Measurements from ENCODE around the gene GGTLC1. TPM values are rescaled to one million over a fixed set of nuclear protein-coding genes. Genes with fewer than 3 reads are reported as not detected.

GGTLC1 gene
- not detected for total RNA-seq

DNA sequence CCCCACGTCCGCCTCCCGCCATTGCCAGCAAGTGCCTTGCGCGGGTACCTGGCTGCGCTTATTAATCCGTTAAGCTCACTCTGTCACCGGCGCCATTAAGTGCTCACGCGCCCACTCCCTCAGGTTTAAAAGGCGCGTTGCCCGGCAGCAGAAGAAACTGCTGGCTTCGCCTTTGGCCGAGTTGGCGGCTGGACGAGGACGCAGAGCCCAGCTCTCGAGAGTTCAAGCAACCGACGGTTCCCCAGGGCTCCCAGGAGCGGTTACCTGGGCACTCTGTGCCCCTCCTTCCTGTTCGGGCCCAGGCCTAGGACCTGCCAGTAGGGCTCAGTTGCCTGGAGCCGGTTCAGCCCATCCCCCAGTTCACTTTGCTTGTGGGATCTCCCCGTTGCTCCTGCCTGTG, at the start of gene GGTLC1:
Gene GGTLC1, minus strand, starts transcription at position 219 of the 400 bp plus-strand sequence. CDS start 2,168 bp downstream, outside the sequence.
- no peak for DNase-seq
- no peaks in the 10 kb centered on the region for H3K36me3 Mint-ChIP-seq (ENCODE audit: low read depth)

DNA sequence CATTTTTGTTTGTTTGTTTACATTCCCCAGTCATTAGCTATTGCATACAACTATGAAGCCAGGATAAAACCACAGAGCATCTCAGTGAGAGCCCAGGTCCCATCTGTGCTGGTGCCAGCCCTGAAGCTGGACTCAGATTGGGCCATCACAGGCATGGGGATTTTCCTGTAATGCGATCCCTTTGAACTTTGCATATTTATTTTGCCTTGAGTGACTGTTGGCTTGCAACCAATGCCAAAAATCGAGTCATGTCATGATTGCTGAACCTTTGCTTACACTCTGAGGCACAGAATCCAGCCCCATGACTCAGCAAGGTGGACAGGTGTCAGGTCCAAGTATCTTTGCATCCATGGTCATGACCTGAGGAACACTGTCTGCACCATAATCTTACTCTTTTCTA, 46.2 kb upstream of the GGTLC1 start:
- Mint-ChIP-seq H3K4me1 (ENCODE audit: low read depth) (peaks cover 66% of the 10 kb centered on the region), H3K9me3 (ENCODE audit: insufficient read depth) (no peaks in the 10 kb centered on the region), H3K36me3 (ENCODE audit: low read depth) (peaks cover 18% of the 10 kb centered on the region), H3K27me3 (ENCODE audit: low read depth) (no peaks in the 10 kb centered on the region), H3K4me3 (no peak overlapping the region), H3K27ac (peak overlapping the region; percentile 11)
- no peak for ATAC-seq
- ChIA-PET POLR2A (interaction anchor here (1.2 kb wide), 1 partner anchor 7 kb away, joined by 4 read pairs; no protein-coding TSS in a partner anchor), CTCF (interaction anchor here (0.9 kb wide), 1 partner anchor 9 kb away, joined by 4 read pairs; no protein-coding TSS in a partner anchor)
- DNase-seq = no peak

More for the DNA sequence above, at the start of gene GGTLC1:
- no peaks in the 10 kb centered on the region for H3K9me3 Mint-ChIP-seq (ENCODE audit: insufficient read depth)
- POLR2A ChIA-PET = no interaction called here
- CTCF ChIA-PET = no interaction called here
- no peaks in the 10 kb centered on the region for H3K27me3 Mint-ChIP-seq (ENCODE audit: low read depth)
- H3K4me1 Mint-ChIP-seq (ENCODE audit: low read depth) = no peaks in the 10 kb centered on the region
- ATAC-seq = no peak
- H3K27ac Mint-ChIP-seq = no peak within 1 kb of the TSS
- H3K4me3 Mint-ChIP-seq = no peak within 1 kb of the TSS

DNA sequence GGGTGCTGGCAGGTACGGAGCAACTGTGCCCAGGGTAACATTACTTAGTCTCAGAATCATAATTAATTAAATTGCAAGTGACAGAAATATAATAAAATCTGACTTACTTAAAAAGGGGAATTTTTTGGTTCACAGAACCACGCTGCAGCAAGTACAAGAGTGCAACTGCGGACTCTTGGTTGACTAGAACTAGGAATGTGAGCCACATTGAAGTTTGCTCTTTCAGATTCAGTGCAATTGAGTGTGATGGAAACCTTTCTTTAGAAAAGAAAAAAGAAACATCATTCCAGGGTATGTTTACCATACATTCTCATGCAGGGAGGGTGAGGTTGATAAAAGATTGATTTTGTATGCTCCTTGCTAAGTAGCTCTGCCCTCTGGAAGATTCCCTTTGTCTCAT, 45.0 kb upstream of the GGTLC1 start:
- POLR2A ChIA-PET = no interaction called here
- H3K9me3 Mint-ChIP-seq (ENCODE audit: insufficient read depth) = no peaks in the 10 kb centered on the region
- H3K36me3 Mint-ChIP-seq (ENCODE audit: low read depth) = peaks cover 18% of the 10 kb centered on the region
- ATAC-seq = peak; percentile 9
- peak overlapping the region; percentile 24 for H3K4me3 Mint-ChIP-seq
- no peak for DNase-seq
- no peaks in the 10 kb centered on the region for H3K27me3 Mint-ChIP-seq (ENCODE audit: low read depth)
- H3K27ac Mint-ChIP-seq = peak overlapping the region; percentile 79
- H3K4me1 Mint-ChIP-seq (ENCODE audit: low read depth) = peaks cover 67% of the 10 kb centered on the region
- CTCF ChIA-PET = no interaction called here

DNA sequence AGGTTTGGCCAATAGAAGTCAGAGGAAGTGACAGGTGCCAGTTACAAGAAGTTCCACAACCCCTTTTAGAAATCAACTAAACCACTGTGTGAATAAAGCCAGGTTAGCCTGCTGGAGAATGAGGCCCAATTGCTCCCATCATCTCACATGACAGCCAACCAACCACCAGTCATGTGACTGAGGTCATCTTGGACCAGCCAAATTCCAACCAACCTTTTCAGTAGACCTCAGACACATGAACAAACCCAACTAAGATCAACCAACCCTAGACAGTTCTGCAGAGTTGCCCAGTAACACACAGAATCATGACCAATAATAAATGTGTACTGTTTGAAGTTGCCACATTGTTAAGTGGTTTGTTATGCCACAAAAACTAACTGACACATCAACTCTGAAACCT, 44.6 kb upstream of the GGTLC1 start:
- CTCF ChIA-PET = interaction anchor here (0.9 to 2.5 kb wide), 3 partner anchors 12 to 69 kb away, joined by 3 to 14 read pairs (median 3); no protein-coding TSS in a partner anchor
- Mint-ChIP-seq H3K27me3 (ENCODE audit: low read depth) (no peaks in the 10 kb centered on the region), H3K9me3 (ENCODE audit: insufficient read depth) (no peaks in the 10 kb centered on the region), H3K27ac (peak overlapping the region; percentile 79), H3K36me3 (ENCODE audit: low read depth) (peaks cover 18% of the 10 kb centered on the region), H3K4me1 (ENCODE audit: low read depth) (peaks cover 64% of the 10 kb centered on the region), H3K4me3 (peak overlapping the region; percentile 24)
- ATAC-seq = peak; percentile 82
- POLR2A ChIA-PET = no interaction called here
- DNase-seq = peak; percentile 70

DNA sequence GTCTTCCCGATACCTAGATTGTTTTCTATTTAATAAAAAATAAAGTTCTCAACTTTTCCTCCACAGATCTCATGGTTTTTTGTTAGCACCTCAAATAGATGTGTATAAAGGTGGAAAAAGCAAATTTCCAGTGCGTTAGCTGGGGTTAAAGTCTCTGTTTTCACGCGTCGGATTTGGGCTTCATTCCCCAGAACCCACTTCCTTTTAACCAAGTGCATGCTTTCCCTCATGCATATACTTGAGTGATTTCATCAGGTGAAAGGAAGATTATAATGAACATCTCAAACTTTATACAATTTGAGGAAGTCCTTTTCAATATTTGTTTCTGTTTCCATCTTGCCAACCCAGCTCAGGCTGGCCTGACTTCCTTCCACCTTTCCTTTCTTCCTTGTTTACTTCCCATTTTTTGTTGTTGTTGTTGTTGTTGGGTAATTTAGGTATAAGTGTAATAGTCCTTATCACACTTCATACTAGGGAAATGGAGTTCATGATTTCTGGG, 43.9 kb upstream of the GGTLC1 start:
- POLR2A ChIA-PET = no interaction called here
- Mint-ChIP-seq H3K4me3 (peak overlapping the region; percentile 23), H3K9me3 (ENCODE audit: insufficient read depth) (no peaks in the 10 kb centered on the region), H3K4me1 (ENCODE audit: low read depth) (peaks cover 66% of the 10 kb centered on the region), H3K27ac (peak overlapping the region; percentile 79), H3K27me3 (ENCODE audit: low read depth) (no peaks in the 10 kb centered on the region), H3K36me3 (ENCODE audit: low read depth) (peaks cover 18% of the 10 kb centered on the region)
- CTCF ChIA-PET = interaction anchor here (0.9 to 2.5 kb wide), 3 partner anchors 13 to 69 kb away, joined by 3 to 14 read pairs (median 3); no protein-coding TSS in a partner anchor
- DNase-seq (no peak), ATAC-seq (no peak)

DNA sequence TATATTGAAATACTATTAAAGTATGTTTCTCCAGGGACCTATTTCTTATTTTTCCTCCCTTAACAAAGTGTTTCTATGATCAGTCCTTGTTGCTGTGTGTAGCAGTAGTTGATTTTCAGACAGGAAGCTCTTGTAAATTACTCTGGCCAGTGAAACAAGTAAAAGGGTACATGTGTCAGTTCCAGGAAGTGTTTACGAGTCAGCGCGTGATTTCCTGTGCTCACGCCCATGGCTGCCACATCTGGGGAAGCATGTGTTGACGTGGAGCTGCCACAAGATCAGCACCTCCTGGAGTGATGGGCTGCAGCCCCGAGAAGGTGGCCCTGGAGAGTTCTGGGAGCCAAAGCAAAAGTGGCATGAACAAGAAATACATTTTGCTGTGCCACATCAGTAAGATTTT, 38.6 kb upstream of the GGTLC1 start:
- CTCF ChIA-PET = interaction anchor here (0.9 to 2.4 kb wide), 11 partner anchors 10 to 75 kb away, joined by 3 to 10 read pairs (median 4); no protein-coding TSS in a partner anchor
- H3K27me3 Mint-ChIP-seq (ENCODE audit: low read depth) = no peaks in the 10 kb centered on the region
- H3K4me1 Mint-ChIP-seq (ENCODE audit: low read depth) = peaks cover 61% of the 10 kb centered on the region
- ATAC-seq = peak; percentile 96
- peaks cover 17% of the 10 kb centered on the region for H3K36me3 Mint-ChIP-seq (ENCODE audit: low read depth)
- peak overlapping the region; percentile 94 for H3K27ac Mint-ChIP-seq
- POLR2A ChIA-PET = interaction anchor here (0.8 to 1.8 kb wide), 12 partner anchors 8 to 73 kb away, joined by 3 to 7 read pairs (median 4); no protein-coding TSS in a partner anchor
- no peaks in the 10 kb centered on the region for H3K9me3 Mint-ChIP-seq (ENCODE audit: insufficient read depth)
- peak; percentile 90 for DNase-seq
- H3K4me3 Mint-ChIP-seq = peak overlapping the region; percentile 36

DNA sequence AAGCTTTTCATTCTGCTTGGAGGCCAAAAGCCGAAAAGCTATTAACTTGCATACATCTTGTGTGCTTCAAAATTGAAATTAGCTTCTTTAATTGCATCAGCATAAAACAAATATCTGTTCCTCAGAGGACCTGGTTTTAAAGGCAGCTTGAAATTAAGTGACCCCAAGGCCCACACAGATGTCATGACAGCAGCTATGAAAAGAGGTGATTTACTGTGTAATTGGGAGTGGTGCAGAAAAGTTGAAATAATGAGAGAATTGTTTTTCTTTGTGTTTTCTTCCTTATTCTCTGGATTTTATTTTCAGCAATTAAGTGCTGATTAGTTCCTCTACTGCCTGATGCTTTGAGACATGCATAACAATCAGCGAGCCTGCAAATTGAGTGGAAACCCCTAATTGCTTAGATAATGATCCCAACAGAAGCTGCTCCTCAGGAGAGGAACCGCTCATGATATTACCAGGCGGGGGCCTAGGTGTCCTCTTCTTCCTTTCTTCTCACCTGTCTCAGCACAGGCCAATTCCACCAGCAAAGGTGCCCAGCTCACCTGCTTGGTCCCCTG, 34.1 kb upstream of the GGTLC1 start:
- Mint-ChIP-seq H3K27me3 (ENCODE audit: low read depth) (peaks cover 6% of the 10 kb centered on the region), H3K9me3 (ENCODE audit: insufficient read depth) (no peaks in the 10 kb centered on the region), H3K27ac (no peak overlapping the region), H3K36me3 (ENCODE audit: low read depth) (peaks cover 11% of the 10 kb centered on the region), H3K4me3 (no peak overlapping the region), H3K4me1 (ENCODE audit: low read depth) (peaks cover 27% of the 10 kb centered on the region)
- DNase-seq = no peak
- ChIA-PET CTCF (interaction anchor here (0.9 to 1.6 kb wide), 2 partner anchors 15 to 26 kb away, joined by 3 read pairs; no protein-coding TSS in a partner anchor), POLR2A (no interaction called here)
- no peak for ATAC-seq

DNA sequence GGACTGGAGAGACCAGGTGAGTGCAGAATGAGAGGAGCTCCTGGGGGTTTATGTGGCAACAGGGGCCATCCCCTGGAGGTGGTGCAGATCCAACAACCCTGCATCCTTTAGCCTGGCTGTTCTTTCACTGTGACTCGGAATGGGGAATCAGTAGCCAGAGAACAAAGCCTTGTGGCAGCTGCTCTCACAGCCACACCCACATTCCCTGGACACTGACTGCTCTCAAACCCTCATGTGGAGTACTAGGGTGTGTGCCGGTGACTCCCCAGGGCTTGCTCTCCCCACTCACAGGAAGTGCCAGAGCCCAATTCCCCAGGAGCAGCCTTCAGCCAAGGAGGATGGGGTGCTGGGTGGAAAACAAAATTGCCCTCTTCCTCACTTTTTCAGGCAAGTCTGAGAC, 30.2 kb upstream of the GGTLC1 start:
- Mint-ChIP-seq H3K4me3 (no peak overlapping the region), H3K9me3 (ENCODE audit: insufficient read depth) (no peaks in the 10 kb centered on the region), H3K27me3 (ENCODE audit: low read depth) (peaks cover 22% of the 10 kb centered on the region), H3K27ac (no peak overlapping the region), H3K4me1 (ENCODE audit: low read depth) (peaks cover 2% of the 10 kb centered on the region), H3K36me3 (ENCODE audit: low read depth) (no peaks in the 10 kb centered on the region)
- ATAC-seq (no peak), DNase-seq (no peak)
- POLR2A ChIA-PET = no interaction called here
- CTCF ChIA-PET = no interaction called here

DNA sequence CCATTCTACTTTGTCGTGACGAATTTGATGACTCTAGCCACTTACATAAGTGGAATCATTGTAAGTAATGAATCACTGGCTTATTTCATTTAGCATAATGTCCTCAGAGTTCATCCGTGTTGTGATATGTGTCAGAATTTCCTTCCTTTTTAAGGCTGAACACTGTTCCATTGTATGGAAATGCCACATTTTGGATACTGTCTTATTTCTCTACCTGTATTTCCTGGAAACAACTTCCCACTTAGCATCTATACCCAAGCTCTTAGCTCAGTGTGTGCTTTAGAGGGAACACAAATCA, 28.8 kb upstream of the GGTLC1 start:
- Mint-ChIP-seq H3K27ac (no peak overlapping the region), H3K9me3 (ENCODE audit: insufficient read depth) (no peaks in the 10 kb centered on the region), H3K4me1 (ENCODE audit: low read depth) (peaks cover 5% of the 10 kb centered on the region), H3K36me3 (ENCODE audit: low read depth) (no peaks in the 10 kb centered on the region), H3K27me3 (ENCODE audit: low read depth) (peaks cover 22% of the 10 kb centered on the region), H3K4me3 (no peak overlapping the region)
- DNase-seq = no peak
- CTCF ChIA-PET = no interaction called here
- POLR2A ChIA-PET = interaction anchor here (1.1 kb wide), 1 partner anchor 10 kb away, joined by 5 read pairs; no protein-coding TSS in a partner anchor
- ATAC-seq = no peak

DNA sequence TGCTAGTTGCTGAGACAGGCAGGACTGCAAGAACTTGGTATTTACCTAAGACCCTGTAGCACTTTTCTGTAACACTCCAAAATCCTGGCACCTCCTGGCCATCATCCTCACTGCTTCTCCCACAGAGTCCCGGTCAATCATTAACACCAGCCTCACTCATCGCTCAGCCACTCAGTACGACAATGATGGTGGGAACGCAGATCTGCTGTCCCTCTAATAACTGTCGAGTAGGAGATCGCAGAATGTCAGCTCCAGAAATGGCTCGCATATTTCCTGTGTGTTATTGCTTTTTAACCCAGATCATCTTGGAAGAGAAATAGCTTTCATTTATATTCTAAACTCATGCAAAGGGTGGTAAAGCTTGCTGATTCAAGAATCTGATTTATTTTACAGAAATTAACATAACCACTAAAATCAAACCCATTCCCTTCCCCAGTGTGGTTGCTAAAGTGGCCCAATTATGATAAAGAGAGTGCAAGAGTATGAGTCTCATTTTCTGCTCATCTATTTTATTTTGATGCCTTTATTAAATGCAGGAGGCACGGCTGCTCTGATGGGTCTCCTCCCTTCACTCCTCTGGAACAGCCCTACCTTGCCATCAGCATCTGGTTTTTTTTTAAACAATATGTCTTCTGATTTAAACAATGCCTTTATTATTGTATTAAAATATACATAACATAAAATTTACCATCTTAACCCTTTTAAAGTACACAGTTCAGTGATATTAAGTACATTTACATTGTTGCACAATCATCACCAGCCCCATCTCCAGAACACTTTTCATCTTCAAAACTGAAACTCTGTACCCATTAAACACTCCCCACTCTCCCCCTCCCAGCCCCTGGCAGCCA, 28.3 kb upstream of the GGTLC1 start:
- Mint-ChIP-seq H3K4me1 (ENCODE audit: low read depth) (peaks cover 5% of the 10 kb centered on the region), H3K4me3 (no peak overlapping the region), H3K27ac (no peak overlapping the region), H3K9me3 (ENCODE audit: insufficient read depth) (no peaks in the 10 kb centered on the region), H3K27me3 (ENCODE audit: low read depth) (peaks cover 22% of the 10 kb centered on the region), H3K36me3 (ENCODE audit: low read depth) (no peaks in the 10 kb centered on the region)
- ATAC-seq (no peak), DNase-seq (no peak)
- POLR2A ChIA-PET = no interaction called here
- CTCF ChIA-PET = interaction anchor here (1.4 kb wide), 1 partner anchor 10 kb away, joined by 3 read pairs; no protein-coding TSS in a partner anchor

DNA sequence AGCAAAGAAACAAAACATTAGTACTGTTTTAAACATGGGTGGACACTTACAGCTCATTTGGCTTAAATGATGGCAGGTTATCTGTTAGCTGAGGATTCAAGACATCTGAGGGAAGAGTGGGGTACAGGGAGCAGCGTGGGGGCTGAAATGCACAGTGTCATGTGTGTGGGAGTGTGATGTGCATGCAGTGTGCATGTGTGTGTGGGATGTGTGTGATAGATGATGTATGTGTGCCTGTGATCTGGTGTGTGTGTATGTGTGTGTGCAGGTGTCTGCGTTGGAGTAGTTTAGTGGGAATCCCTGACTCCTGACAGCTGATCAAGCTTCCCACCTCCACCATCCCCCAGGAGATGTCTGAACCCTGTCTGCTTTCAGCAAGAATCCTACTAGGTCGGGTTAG, 25.4 kb upstream of the GGTLC1 start:
- H3K27ac Mint-ChIP-seq = no peak overlapping the region
- H3K27me3 Mint-ChIP-seq (ENCODE audit: low read depth) = peaks cover 22% of the 10 kb centered on the region
- H3K4me1 Mint-ChIP-seq (ENCODE audit: low read depth) = peaks cover 8% of the 10 kb centered on the region
- no peak for DNase-seq
- H3K36me3 Mint-ChIP-seq (ENCODE audit: low read depth) = no peaks in the 10 kb centered on the region
- H3K9me3 Mint-ChIP-seq (ENCODE audit: insufficient read depth) = no peaks in the 10 kb centered on the region
- no peak for ATAC-seq
- CTCF ChIA-PET = interaction anchor here (1.1 kb wide), 1 partner anchor 86 kb away, joined by 4 read pairs; no protein-coding TSS in a partner anchor
- POLR2A ChIA-PET = no interaction called here
- no peak overlapping the region for H3K4me3 Mint-ChIP-seq

DNA sequence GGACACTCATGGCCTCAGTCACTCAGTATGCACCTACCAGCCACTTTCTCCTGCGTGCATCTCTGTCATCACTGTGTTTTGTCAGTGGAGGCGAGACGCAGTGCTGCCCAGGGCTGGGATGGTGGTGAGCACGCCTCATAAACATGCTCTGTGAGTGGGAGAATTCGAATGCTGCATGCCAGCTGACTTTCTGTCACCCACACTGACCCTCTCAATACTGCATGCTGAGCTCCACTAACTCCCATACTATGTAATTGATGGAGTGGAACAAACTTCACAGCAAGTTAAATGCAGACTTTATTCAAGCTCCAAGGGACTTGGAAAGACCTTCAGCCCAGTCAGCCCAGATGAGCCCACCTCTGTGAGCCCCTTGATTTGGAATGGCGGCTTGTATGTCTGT, 22.7 kb upstream of the GGTLC1 start:
- CTCF ChIA-PET = no interaction called here
- H3K27ac Mint-ChIP-seq = no peak overlapping the region
- no peaks in the 10 kb centered on the region for H3K9me3 Mint-ChIP-seq (ENCODE audit: insufficient read depth)
- H3K27me3 Mint-ChIP-seq (ENCODE audit: low read depth) = peaks cover 13% of the 10 kb centered on the region
- POLR2A ChIA-PET = no interaction called here
- no peak for DNase-seq
- ATAC-seq = no peak
- H3K4me3 Mint-ChIP-seq = no peak overlapping the region
- peaks cover 9% of the 10 kb centered on the region for H3K4me1 Mint-ChIP-seq (ENCODE audit: low read depth)
- H3K36me3 Mint-ChIP-seq (ENCODE audit: low read depth) = no peaks in the 10 kb centered on the region
